Measurements from ENCODE around the gene CLEC14A.

CLEC14A gene

DNA sequence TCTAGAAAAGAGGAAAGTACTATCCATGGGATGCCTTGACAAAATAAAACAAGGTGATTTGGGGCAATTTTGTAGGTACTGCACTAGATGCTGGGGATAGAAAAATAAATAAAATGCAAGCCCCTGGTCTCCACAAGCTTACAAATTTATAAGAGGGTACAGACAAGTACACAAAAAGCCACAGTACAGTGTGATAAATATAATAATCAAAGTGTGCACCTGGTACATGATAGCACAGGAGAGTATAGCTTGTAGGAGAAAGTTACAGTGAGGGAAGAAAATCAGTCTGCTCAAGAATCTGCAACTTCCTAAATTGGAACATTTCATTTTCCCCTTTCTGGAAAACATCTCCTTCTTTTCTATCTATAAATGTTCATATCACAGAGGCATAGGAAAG, 51.2 kb downstream of the CLEC14A start:
- no peak for DNase-seq
